Panc1 (cell line): ENCODE measurements around the gene NUTF2.

ENCODE experiments used
- CTCF ChIP-seq: fragments of 450-650 bp; IDR thresholded peaks from 2 replicates; pipeline ENCODE4 v1.5.1; 2017; ENCODE audit warnings: mild to moderate bottlenecking
- POLR2AphosphoS5 ChIP-seq: IDR thresholded peaks from 2 replicates; pipeline ENCODE4 v1.6.1; 2012; ENCODE audit warnings: mild to moderate bottlenecking, low read depth, low read length, moderate library complexity
- REST ChIP-seq, 2 experiments: IDR thresholded peaks; 2 replicates each; pipeline ENCODE4 v1.6.1; 2011 to 2012; ENCODE audit warnings: low read depth in 2 of 2, control low read depth in 1 of 2, low read length in 1 of 2, mild to moderate bottlenecking in 1 of 2, moderate library complexity in 1 of 2; ENCODE audit not compliant: insufficient read depth in 1 of 2

- TF ChIP-seq REST (IDR thresholded peaks at IDR 0.05; ENCODE audit: insufficient read depth in 1 of 2, low read depth in 2 of 2, low read length in 1 of 2): no peak
- TF ChIP-seq CTCF: no peak
- TF ChIP-seq POLR2AphosphoS5: no peak
Observed at GRCh38 chr16:67811899-67812298, 34.8 kb upstream of the NUTF2 start.
